Karpas-422 (cell line): ENCODE data around the gene ACTN1. TPM values are rescaled to one million over a fixed set of nuclear protein-coding genes. Genes with fewer than 3 reads are reported as not detected.

Experiments
- DNase-seq: peaks from one replicate; pipeline ENCODE4 v3.0.0-alpha.2; 2015
- H2AFZ ChIP-seq: fragments of 200-600 bp; sonication (generic); 2 replicates; pipeline ENCODE4 v1.6.1; 2014; ENCODE audit warnings: antibody characterized with exemption, low read length, mixed read lengths
- H3K27ac ChIP-seq: fragments of 200-600 bp; sonication (generic); 2 replicates; pipeline ENCODE4 v1.5.1; 2014; ENCODE audit warnings: mild to moderate bottlenecking, low read length, moderate library complexity
- H3K27me3 ChIP-seq: fragments of 200-600 bp; sonication (generic); 2 replicates; pipeline ENCODE4 v1.6.1; 2014; ENCODE audit warnings: low read length, mixed read lengths
- H3K36me3 ChIP-seq: fragments of 200-600 bp; sonication (generic); 2 replicates; pipeline ENCODE4 v1.6.1; 2014; ENCODE audit warnings: low read length, mixed read lengths; ENCODE audit not compliant: insufficient read depth
- H3K4me1 ChIP-seq: fragments of 200-600 bp; sonication (generic); 2 replicates; pipeline ENCODE4 v1.6.1; 2014; ENCODE audit warnings: mild to moderate bottlenecking, low read length, mixed read lengths
- H3K4me2 ChIP-seq: fragments of 200-600 bp; sonication (generic); 2 replicates; pipeline ENCODE4 v1.6.1; 2014; ENCODE audit warnings: low read length, low read depth, mild to moderate bottlenecking; ENCODE audit not compliant: poor library complexity, severe bottlenecking
- H3K4me3 ChIP-seq: fragments of 200-600 bp; sonication (generic); 2 replicates; pipeline ENCODE4 v1.5.1; 2014; ENCODE audit warnings: mild to moderate bottlenecking, antibody characterized with exemption, low read length, mixed read lengths
- H3K79me2 ChIP-seq: fragments of 200-600 bp; sonication (generic); 2 replicates; pipeline ENCODE4 v1.6.1; 2014; ENCODE audit warnings: mild to moderate bottlenecking, low read length, mixed read lengths
- H3K9ac ChIP-seq: fragments of 200-600 bp; sonication (generic); 2 replicates; pipeline ENCODE4 v1.6.0; 2014; ENCODE audit warnings: low read length
- H3K9me2 ChIP-seq: fragments of 200-600 bp; sonication (generic), shearing (Covaris generic); replicated peaks from 2 replicates; pipeline ENCODE4 v1.6.0; 2014; ENCODE audit warnings: mild to moderate bottlenecking, low read length, moderate library complexity; ENCODE audit not compliant: insufficient read depth
- H3K9me3 ChIP-seq: fragments of 300-700, 200-600 bp; sonication (generic); 2 replicates; pipeline ENCODE4 v1.6.1; 2014; ENCODE audit warnings: low read length, mixed read lengths
- H4K20me1 ChIP-seq: fragments of 200-600 bp; sonication (generic); 2 replicates; pipeline ENCODE4 v1.6.1; 2014; ENCODE audit warnings: mild to moderate bottlenecking, antibody characterized with exemption, low read length, low read depth; ENCODE audit not compliant: insufficient read depth
- total RNA-seq: library from RNA; depleted of rRNA; stranded (reverse); fragments of >200 nt; shearing (Covaris generic); gene quantifications from 2 replicates; pipeline ENCODE4 v1.2.3, GENCODE V29; 2014; ENCODE audit warnings: low replicate concordance

ACTN1 gene
- total RNA-seq, 1 experiment from 2014 or later: not detected

DNA sequence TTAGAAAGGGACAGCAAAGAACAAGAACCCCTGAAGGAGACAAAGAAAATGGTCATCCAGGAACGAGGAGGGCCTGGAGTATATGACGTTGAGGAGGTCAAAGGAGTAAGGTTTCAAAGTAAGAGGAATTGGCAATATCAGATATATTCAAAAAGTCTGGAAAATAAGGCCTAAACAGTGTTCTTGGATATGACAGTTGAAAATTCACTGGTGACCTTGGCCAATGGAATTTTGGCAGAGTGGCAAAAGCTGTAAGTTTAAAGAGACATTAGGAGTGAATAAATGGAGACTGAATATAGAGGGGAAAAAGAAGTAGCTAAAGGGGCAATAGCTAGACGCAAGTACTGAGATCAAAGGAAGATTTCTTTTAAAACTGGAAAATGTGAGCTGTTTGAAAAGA lies 4.1 kb upstream of the ACTN1 start:
- no peaks in the 10 kb centered on the region for H3K9me2 ChIP-seq
- no peak for DNase-seq
- H3K79me2 ChIP-seq: no peaks in the 10 kb centered on the region
- H3K4me3 ChIP-seq: no peak overlapping the region
- H3K9ac ChIP-seq: no peak overlapping the region
- H3K9me3 ChIP-seq: no peaks in the 10 kb centered on the region
- no peaks in the 10 kb centered on the region for H3K36me3 ChIP-seq
- H2AFZ ChIP-seq: no peak overlapping the region
- H3K27ac ChIP-seq: no peak overlapping the region
- no peaks in the 10 kb centered on the region for H3K27me3 ChIP-seq
- no peaks in the 10 kb centered on the region for H4K20me1 ChIP-seq
- peaks cover 7% of the 10 kb centered on the region for H3K4me1 ChIP-seq
- H3K4me2 ChIP-seq: no peak overlapping the region

DNA sequence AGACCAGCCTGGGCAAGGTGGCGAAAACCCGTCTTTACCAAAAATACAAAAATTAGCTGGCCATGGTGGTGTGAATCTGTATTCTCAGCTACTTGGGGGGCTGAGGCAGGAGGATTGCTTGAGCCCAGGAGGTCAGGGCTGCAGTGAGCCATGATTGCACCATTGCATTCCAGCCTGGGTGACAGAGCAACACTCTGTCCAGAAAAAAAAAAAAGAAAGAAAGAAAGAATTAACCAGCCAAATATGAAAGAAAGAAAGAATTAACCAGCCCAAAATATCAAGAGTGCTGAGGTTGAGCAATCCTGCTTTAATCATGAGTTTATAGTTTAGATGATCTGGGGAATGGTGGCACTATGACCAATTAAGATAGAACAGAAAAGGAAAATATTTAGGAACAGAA lies 3.5 kb upstream of the ACTN1 start:
- peaks cover 4% of the 10 kb centered on the region for H3K4me1 ChIP-seq

DNA sequence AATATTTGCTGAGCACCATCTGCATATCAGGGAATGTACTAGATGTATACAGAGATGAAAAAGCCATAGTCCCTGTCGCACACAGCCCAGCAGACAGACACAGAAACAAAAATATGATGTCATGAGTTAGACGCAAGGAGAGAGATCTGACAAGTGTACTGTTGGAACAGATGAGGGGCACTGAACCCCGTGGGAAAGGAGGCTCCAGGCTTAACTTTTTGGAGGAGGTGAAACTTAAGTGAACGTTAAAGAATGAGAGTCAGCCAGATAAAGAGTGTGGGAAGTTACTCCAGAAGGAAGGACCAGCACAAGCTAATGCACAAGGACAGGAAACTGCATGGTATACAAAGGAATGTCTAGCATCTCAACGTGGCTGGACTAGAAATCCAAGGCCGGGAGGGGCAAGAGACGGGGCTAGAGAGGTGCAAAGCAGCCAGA lies 2.5 kb upstream of the ACTN1 start:
- H3K36me3 ChIP-seq: no peaks in the 10 kb centered on the region
- no peaks in the 10 kb centered on the region for H3K79me2 ChIP-seq
- H4K20me1 ChIP-seq: no peaks in the 10 kb centered on the region
- no peak for DNase-seq
- no peak overlapping the region for H2AFZ ChIP-seq
- no peaks in the 10 kb centered on the region for H3K9me2 ChIP-seq
- H3K4me2 ChIP-seq: no peak overlapping the region
- no peak overlapping the region for H3K27ac ChIP-seq
- no peaks in the 10 kb centered on the region for H3K27me3 ChIP-seq
- H3K9ac ChIP-seq: no peak overlapping the region
- no peaks in the 10 kb centered on the region for H3K4me1 ChIP-seq
- no peak overlapping the region for H3K4me3 ChIP-seq
- H3K9me3 ChIP-seq: no peaks in the 10 kb centered on the region

More for the DNA sequence above, 3.5 kb upstream of the ACTN1 start:
- Histone ChIP-seq H3K4me3 (no peak overlapping the region), H3K9me2 (no peaks in the 10 kb centered on the region), H3K9ac (no peak overlapping the region), H4K20me1 (no peaks in the 10 kb centered on the region), H3K9me3 (no peaks in the 10 kb centered on the region), H3K4me2 (no peak overlapping the region), H2AFZ (no peak overlapping the region), H3K79me2 (no peaks in the 10 kb centered on the region), H3K36me3 (no peaks in the 10 kb centered on the region), H3K27me3 (no peaks in the 10 kb centered on the region), H3K27ac (no peak overlapping the region)
- DNase-seq: no peak

DNA sequence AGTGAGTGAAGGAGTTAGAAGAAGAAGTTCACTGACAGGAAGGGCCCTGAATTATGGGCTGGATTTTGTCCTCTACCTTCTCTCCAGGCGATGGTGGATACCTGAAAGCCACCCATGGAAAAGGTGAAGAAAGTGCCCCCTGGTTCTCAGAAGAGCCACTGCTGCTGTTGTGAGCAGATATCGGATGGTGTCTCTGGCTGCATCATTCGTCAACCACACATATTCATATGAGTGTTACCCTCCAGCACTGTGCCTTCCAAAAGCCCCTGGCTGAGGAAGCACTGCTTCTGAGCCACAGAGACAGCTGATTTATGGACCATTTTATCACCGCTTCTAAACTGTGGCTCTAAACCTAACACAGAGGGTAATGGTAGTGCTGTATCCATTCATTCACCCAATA lies 2.0 kb upstream of the ACTN1 start:
- H3K79me2 ChIP-seq: no peaks in the 10 kb centered on the region
- H3K4me2 ChIP-seq: no peak overlapping the region
- H3K9me2 ChIP-seq: no peaks in the 10 kb centered on the region
- no peaks in the 10 kb centered on the region for H4K20me1 ChIP-seq
- no peaks in the 10 kb centered on the region for H3K9me3 ChIP-seq
- H2AFZ ChIP-seq: no peak overlapping the region
- no peaks in the 10 kb centered on the region for H3K36me3 ChIP-seq
- no peak overlapping the region for H3K9ac ChIP-seq
- no peak overlapping the region for H3K4me3 ChIP-seq
- no peak overlapping the region for H3K27ac ChIP-seq
- no peak for DNase-seq
- no peaks in the 10 kb centered on the region for H3K27me3 ChIP-seq
- no peaks in the 10 kb centered on the region for H3K4me1 ChIP-seq

DNA sequence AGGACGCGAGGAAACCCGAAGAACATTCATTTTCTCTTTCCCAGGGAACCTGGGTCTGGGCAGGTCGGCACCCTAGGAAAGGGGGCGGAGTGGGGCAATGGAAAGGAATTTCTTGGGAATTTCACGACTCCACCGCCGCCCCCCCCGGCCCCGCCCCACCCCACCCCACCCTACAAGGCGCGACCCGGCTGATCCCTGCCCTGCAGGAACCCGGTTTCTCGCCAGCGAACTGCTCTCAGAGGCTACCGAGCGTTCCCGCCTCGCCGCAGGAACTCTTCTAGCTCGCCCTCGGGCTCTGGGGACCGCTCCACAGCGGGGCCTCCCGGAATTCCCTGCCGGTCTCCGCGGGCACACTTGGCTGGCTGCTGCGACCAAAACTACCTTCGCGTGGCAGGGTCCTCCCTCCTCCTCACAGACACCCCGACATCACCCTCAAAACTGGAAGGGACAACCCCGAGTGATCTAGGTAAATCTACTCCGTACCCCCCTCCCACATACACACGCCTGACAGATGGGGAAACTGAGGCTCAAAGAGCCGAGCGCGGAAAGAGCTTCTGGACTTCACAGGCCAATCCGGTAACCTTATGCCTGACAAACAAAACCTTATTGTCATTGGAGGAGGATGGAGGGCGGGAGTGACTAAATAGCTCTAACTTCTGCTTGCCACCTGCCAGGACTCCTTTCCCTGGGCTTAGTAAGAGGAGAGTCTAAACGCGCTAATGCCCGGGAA lies 785 bp upstream of the ACTN1 start:
- no peaks in the 10 kb centered on the region for H3K79me2 ChIP-seq
- H4K20me1 ChIP-seq: no peaks in the 10 kb centered on the region
- no peaks in the 10 kb centered on the region for H3K4me1 ChIP-seq
- H3K9ac ChIP-seq: no peak overlapping the region
- no peak overlapping the region for H2AFZ ChIP-seq
- no peaks in the 10 kb centered on the region for H3K9me3 ChIP-seq
- no peaks in the 10 kb centered on the region for H3K9me2 ChIP-seq
- no peak overlapping the region; the same call in 1 of the 2 replicates for H3K4me3 ChIP-seq
- no peaks in the 10 kb centered on the region for H3K36me3 ChIP-seq
- H3K27me3 ChIP-seq: no peaks in the 10 kb centered on the region
- DNase-seq: no peak
- no peak overlapping the region for H3K27ac ChIP-seq
- H3K4me2 ChIP-seq: peak overlapping the region; percentile 55

DNA sequence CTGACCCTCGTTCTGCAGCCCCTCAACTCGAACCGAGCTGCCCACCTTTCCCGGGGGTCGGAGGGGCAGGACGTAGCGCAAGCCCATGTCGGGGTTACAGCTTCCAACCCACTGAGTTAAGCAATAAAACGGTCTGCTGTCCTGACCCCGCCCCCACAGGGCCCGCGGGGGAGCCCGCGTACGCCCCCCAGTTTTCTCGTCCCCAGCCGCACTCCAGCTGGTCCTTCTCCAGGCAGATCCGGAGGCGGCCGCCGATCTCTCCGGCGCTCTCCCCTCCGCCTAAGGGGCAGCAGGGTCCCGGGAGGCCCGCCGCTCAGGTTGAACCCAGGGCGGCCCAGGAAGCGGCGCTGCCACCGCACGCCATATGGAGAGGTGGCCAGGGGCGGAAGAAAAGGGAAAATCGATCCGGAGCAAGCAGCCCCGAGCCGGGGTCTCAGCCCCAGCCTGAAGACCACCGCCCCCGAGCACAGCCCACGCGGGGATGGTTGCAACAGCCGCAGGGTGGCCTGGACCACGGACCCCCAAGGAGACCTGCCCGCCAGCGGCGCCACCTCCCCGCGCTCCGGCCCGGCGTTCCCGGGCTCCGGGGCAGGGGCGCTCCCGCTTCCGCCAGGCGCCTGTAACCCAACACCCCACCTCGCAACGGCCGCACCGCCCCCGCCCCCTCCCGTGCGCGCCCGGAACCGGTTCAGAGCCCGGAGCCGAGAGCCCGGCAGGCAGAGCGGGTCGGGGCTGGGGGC lies 760 bp downstream of the ACTN1 start:
- H3K79me2 ChIP-seq: no peaks in the 10 kb centered on the region
- H3K9ac ChIP-seq: no peak overlapping the region
- peak overlapping the region; percentile 51; the same call in 1 of the 2 replicates for H3K4me3 ChIP-seq
- H3K9me2 ChIP-seq: no peaks in the 10 kb centered on the region
- DNase-seq: peak; percentile 48
- no peaks in the 10 kb centered on the region for H3K9me3 ChIP-seq
- no peaks in the 10 kb centered on the region for H4K20me1 ChIP-seq
- H3K27me3 ChIP-seq: no peaks in the 10 kb centered on the region
- no peak overlapping the region for H2AFZ ChIP-seq
- no peak overlapping the region for H3K27ac ChIP-seq
- H3K4me2 ChIP-seq: peak overlapping the region; percentile 55
- H3K36me3 ChIP-seq: no peaks in the 10 kb centered on the region
- H3K4me1 ChIP-seq: no peaks in the 10 kb centered on the region

DNA sequence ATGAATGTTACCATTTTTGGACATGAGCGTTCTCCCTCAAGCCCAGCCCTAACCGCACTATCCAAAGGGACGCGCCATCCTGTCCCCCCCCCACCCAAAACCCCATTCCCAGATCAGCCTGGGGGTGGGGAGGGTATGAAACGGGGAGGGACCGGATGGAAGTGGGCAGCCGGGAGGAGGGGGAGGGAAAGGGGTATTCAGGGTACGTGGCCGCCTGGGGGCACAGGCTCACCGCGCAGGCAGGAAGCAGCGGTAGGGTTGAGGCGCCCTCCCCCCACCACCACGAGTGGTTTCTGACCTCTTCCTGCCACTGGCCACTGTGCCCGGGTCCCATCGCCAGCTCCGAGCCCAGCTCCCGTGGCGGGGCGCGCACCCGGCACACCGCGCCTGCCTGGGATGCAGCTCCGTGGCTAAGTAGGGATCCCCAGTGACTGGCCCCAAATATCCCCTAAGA lies 1.4 kb downstream of the ACTN1 start:
- Histone ChIP-seq H3K27ac (no peak overlapping the region), H3K4me3 (no peak overlapping the region), H3K9me2 (no peaks in the 10 kb centered on the region), H3K27me3 (no peaks in the 10 kb centered on the region), H3K9ac (no peak overlapping the region), H3K36me3 (no peaks in the 10 kb centered on the region), H2AFZ (no peak overlapping the region), H3K9me3 (no peaks in the 10 kb centered on the region), H3K4me2 (no peak overlapping the region), H3K79me2 (no peaks in the 10 kb centered on the region), H4K20me1 (no peaks in the 10 kb centered on the region), H3K4me1 (no peaks in the 10 kb centered on the region)
- no peak for DNase-seq

DNA sequence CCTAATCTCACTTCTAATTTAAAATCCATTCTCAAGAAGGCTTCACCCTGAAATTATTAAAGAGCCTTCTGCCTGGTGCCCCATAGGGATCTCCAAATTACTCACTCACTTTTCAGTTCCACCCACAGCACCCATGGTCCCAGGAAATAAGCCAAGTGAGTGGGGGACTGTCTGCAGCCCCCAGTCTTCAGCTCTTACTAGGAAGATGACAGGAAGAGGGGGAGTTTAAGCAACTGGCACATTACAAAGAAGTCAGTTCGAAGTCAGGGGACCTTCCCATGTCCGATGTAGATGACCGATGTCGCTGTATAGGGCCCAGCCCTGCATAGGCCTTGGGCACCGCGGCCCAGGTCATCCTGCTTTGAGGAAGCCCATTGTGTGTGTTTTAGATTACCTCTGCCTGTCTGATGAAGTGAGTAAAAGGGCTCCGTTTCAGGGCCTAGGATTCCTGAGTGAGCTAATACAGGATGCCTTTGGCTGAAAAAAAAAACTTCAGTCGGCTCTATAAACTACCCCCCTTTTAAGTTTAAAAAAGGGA lies 1.9 kb downstream of the ACTN1 start:
- no peak overlapping the region for H3K9ac ChIP-seq
- H4K20me1 ChIP-seq: no peaks in the 10 kb centered on the region
- no peaks in the 10 kb centered on the region for H3K36me3 ChIP-seq
- no peak for DNase-seq
- no peak overlapping the region for H3K27ac ChIP-seq
- no peaks in the 10 kb centered on the region for H3K9me2 ChIP-seq
- no peaks in the 10 kb centered on the region for H3K27me3 ChIP-seq
- H3K4me2 ChIP-seq: no peak overlapping the region
- H3K9me3 ChIP-seq: no peaks in the 10 kb centered on the region
- H3K4me3 ChIP-seq: no peak overlapping the region
- no peak overlapping the region for H2AFZ ChIP-seq
- H3K4me1 ChIP-seq: no peaks in the 10 kb centered on the region
- no peaks in the 10 kb centered on the region for H3K79me2 ChIP-seq
